ENCODE data around the gene SIGLEC12. TPM values are rescaled to one million over a fixed set of nuclear protein-coding genes. Genes with fewer than 3 reads are reported as not detected.

Gene SIGLEC12
- total and polyA plus RNA-seq, 9 of the 15 experiments (the other 6 are each of a cell fraction or from before 2014, with no cell fraction given), result 0.08 to 1.3 (median 0.54) TPM

DNA sequence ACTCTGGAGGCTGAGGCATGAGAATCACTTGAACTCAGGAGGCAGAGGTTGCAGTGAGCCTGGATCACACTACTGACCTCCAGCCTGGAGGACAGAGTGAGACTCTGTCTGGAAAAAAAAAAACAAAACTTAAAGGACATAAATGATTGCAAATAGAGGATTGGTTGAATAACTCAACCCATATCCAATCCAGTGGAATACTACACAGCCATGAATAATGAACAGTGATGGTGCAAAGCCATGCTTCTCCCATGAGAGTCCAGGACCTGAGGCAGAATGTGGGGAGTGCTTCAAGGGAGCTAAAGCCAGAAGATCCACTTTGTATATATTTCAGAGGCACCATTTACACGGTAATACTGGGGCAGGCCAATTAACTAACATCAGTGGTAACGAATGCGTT, 25.4 kb downstream of the SIGLEC12 start (continued):
- TF ChIP-seq SMC3 (conservative IDR thresholded peaks at IDR 0.05; ENCODE audit: insufficient read depth, low read depth, low read length), result no peak
- TF ChIP-seq HDAC3 (IDR thresholded peaks at IDR 0.05; ENCODE audit: borderline replicate concordance, partially characterized antibody), result no peak
- TF ChIP-seq, protein P1, sequence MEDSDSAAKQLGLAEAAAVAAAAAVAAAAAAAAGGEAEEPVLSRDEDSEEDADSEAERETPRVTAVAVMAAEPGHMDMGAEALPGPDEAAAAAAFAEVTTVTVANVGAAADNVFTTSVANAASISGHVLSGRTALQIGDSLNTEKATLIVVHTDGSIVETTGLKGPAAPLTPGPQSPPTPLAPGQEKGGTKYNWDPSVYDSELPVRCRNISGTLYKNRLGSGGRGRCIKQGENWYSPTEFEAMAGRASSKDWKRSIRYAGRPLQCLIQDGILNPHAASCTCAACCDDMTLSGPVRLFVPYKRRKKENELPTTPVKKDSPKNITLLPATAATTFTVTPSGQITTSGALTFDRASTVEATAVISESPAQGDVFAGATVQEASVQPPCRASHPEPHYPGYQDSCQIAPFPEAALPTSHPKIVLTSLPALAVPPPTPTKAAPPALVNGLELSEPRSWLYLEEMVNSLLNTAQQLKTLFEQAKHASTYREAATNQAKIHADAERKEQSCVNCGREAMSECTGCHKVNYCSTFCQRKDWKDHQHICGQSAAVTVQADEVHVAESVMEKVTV (CRISPR knock-in tag; IDR thresholded peaks at IDR 0.05), result no peak
- no peak for TF ChIP-seq TAF1 (IDR thresholded peaks at IDR 0.05; ENCODE audit: control insufficient read depth, extremely low read depth, insufficient read depth, low read length, severe bottlenecking)
- TF ChIP-seq BCOR (IDR thresholded peaks at IDR 0.05), result peak; percentile 89
- no peak for TF ChIP-seq EGR1 (conservative IDR thresholded peaks at IDR 0.05)
- no peak for TF ChIP-seq TEAD2 (tag; IDR thresholded peaks at IDR 0.05)
- no peak for TF ChIP-seq HDAC2 (IDR thresholded peaks at IDR 0.05)
- no peak for TF ChIP-seq RBBP5 (IDR thresholded peaks at IDR 0.05; ENCODE audit: borderline replicate concordance, insufficient read depth, low read length, poor library complexity, severe bottlenecking)
- TF ChIP-seq, protein P2, sequence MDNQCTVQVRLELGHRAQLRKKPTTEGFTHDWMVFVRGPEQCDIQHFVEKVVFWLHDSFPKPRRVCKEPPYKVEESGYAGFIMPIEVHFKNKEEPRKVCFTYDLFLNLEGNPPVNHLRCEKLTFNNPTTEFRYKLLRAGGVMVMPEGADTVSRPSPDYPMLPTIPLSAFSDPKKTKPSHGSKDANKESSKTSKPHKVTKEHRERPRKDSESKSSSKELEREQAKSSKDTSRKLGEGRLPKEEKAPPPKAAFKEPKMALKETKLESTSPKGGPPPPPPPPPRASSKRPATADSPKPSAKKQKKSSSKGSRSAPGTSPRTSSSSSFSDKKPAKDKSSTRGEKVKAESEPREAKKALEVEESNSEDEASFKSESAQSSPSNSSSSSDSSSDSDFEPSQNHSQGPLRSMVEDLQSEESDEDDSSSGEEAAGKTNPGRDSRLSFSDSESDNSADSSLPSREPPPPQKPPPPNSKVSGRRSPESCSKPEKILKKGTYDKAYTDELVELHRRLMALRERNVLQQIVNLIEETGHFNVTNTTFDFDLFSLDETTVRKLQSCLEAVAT (IDR thresholded peaks at IDR 0.05), result no peak
- TF ChIP-seq ZNF146 (CRISPR knock-in tag; IDR thresholded peaks at IDR 0.05; ENCODE audit: unreplicated experiment), result peak; percentile 99
- TF ChIP-seq, protein P3, sequence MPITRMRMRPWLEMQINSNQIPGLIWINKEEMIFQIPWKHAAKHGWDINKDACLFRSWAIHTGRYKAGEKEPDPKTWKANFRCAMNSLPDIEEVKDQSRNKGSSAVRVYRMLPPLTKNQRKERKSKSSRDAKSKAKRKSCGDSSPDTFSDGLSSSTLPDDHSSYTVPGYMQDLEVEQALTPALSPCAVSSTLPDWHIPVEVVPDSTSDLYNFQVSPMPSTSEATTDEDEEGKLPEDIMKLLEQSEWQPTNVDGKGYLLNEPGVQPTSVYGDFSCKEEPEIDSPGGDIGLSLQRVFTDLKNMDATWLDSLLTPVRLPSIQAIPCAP (CRISPR knock-in tag; IDR thresholded peaks at IDR 0.05; ENCODE audit: borderline replicate concordance), result no peak
- TF ChIP-seq, protein P4, sequence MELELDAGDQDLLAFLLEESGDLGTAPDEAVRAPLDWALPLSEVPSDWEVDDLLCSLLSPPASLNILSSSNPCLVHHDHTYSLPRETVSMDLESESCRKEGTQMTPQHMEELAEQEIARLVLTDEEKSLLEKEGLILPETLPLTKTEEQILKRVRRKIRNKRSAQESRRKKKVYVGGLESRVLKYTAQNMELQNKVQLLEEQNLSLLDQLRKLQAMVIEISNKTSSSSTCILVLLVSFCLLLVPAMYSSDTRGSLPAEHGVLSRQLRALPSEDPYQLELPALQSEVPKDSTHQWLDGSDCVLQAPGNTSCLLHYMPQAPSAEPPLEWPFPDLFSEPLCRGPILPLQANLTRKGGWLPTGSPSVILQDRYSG (tag; conservative IDR thresholded peaks at IDR 0.05; ENCODE audit: low read depth), result no peak
- TF ChIP-seq, protein P5, sequence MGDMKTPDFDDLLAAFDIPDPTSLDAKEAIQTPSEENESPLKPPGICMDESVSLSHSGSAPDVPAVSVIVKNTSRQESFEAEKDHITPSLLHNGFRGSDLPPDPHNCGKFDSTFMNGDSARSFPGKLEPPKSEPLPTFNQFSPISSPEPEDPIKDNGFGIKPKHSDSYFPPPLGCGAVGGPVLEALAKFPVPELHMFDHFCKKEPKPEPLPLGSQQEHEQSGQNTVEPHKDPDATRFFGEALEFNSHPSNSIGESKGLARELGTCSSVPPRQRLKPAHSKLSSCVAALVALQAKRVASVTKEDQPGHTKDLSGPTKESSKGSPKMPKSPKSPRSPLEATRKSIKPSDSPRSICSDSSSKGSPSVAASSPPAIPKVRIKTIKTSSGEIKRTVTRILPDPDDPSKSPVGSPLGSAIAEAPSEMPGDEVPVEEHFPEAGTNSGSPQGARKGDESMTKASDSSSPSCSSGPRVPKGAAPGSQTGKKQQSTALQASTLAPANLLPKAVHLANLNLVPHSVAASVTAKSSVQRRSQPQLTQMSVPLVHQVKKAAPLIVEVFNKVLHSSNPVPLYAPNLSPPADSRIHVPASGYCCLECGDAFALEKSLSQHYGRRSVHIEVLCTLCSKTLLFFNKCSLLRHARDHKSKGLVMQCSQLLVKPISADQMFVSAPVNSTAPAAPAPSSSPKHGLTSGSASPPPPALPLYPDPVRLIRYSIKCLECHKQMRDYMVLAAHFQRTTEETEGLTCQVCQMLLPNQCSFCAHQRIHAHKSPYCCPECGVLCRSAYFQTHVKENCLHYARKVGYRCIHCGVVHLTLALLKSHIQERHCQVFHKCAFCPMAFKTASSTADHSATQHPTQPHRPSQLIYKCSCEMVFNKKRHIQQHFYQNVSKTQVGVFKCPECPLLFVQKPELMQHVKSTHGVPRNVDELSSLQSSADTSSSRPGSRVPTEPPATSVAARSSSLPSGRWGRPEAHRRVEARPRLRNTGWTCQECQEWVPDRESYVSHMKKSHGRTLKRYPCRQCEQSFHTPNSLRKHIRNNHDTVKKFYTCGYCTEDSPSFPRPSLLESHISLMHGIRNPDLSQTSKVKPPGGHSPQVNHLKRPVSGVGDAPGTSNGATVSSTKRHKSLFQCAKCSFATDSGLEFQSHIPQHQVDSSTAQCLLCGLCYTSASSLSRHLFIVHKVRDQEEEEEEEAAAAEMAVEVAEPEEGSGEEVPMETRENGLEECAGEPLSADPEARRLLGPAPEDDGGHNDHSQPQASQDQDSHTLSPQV (IDR thresholded peaks at IDR 0.05), result no peak
- TF ChIP-seq KDM1A (IDR thresholded peaks at IDR 0.05), result peak; percentile 35 to 42; a peak in 2 of 4 replicates
- TF ChIP-seq NR1H2 (CRISPR knock-in tag; IDR thresholded peaks at IDR 0.05), result no peak
- TF ChIP-seq, protein P6, sequence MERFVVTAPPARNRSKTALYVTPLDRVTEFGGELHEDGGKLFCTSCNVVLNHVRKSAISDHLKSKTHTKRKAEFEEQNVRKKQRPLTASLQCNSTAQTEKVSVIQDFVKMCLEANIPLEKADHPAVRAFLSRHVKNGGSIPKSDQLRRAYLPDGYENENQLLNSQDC (CRISPR knock-in tag; IDR thresholded peaks at IDR 0.05), result no peak
- no peak for TF ChIP-seq TAF15 (IDR thresholded peaks at IDR 0.05; ENCODE audit: low read depth, low read length)
- no peak for TF ChIP-seq ZNF274 (IDR thresholded peaks at IDR 0.05; ENCODE audit: borderline replicate concordance, low read depth, low read length)
- 0 out of 2 replicates have a peak, but pooled peaks have one; percentile 28 for TF ChIP-seq POLR2A (conservative IDR thresholded peaks at IDR 0.05)

All from K562 (cell line).